CD4-positive, alpha-beta T cell (primary cell): ENCODE results near the gene FAM170B. TPM values are rescaled to one million over a fixed set of nuclear protein-coding genes. Genes with fewer than 3 reads are reported as not detected.

ENCODE experiments used
- ATAC-seq: fragments of 200-7000 bp; cut with Tn5 transposase; one replicate; pipeline ENCODE4 v1.10.0; 2022; ENCODE audit warnings: mild to moderate bottlenecking; ENCODE audit not compliant: poor library complexity
- CTCF ChIA-PET: fragments of 350-600 bp; sonication (Branson Sonifier 250); formaldehyde crosslinking; loops from one replicate; lab custom pipeline; 2021; ENCODE audit warnings: antibody characterized with exemption, inconsistent platforms; lab: Charles Lee
- POLR2A ChIA-PET: fragments of 350-600 bp; sonication (Branson Sonifier 250); formaldehyde crosslinking; loops from one replicate; lab custom pipeline; 2021; ENCODE audit warnings: antibody characterized with exemption, inconsistent platforms; lab: Charles Lee
- DNase-seq, 14 experiments: peaks; one replicate each; pipeline ENCODE4 v3.0.0-alpha.2; 2013 to 2020; ENCODE audit warnings: mixed read lengths in 2 of 14
- H3K27ac ChIP-seq, 2 donors: one replicate each; pipeline versions ENCODE4 v1.5.1 to v1.7.0; 2013; ENCODE audit warnings: low read length in 2 of 2, low read depth in 1 of 2, mild to moderate bottlenecking in 1 of 2
- H3K27me3 ChIP-seq, 2 experiments: 1 replicate in 1 of 2; 2 replicates in 1 of 2; pipeline versions ENCODE4 v1.6.1 to v1.7.0; 2013; ENCODE audit warnings: low read length in 2 of 2, control low read depth in 1 of 2, mild to moderate bottlenecking in 1 of 2, moderate library complexity in 1 of 2; ENCODE audit not compliant: insufficient read depth in 2 of 2, control insufficient read depth in 1 of 2
- H3K36me3 ChIP-seq: one replicate; pipeline ENCODE4 v1.6.1; 2013; ENCODE audit warnings: low read length, control low read depth; ENCODE audit not compliant: insufficient read depth
- H3K4me1 ChIP-seq: one replicate; pipeline ENCODE4 v1.6.1; 2013; ENCODE audit warnings: low read length, control low read depth; ENCODE audit not compliant: insufficient read depth
- H3K4me3 ChIP-seq: one replicate; pipeline ENCODE4 v1.5.1; 2013; ENCODE audit warnings: mild to moderate bottlenecking, low read length, moderate library complexity
- H3K9me3 ChIP-seq, 2 experiments: 1 replicate in 1 of 2; 2 replicates in 1 of 2; pipeline versions ENCODE4 v1.6.1 to v1.7.0; 2013; ENCODE audit warnings: low read length in 2 of 2, mild to moderate bottlenecking in 2 of 2, control low read depth in 1 of 2, moderate library complexity in 1 of 2; ENCODE audit not compliant: control insufficient read depth in 1 of 2, insufficient read depth in 1 of 2
- H3K27ac Mint-ChIP-seq: one replicate; pipeline ENCODE4 v1.8.0; 2020; ENCODE audit warnings: mixed read lengths
- H3K27me3 Mint-ChIP-seq: one replicate; pipeline ENCODE4 v1.8.0; 2021; ENCODE audit warnings: mixed read lengths
- H3K36me3 Mint-ChIP-seq: one replicate; pipeline ENCODE4 v1.8.0; 2021; ENCODE audit warnings: low read depth, mixed read lengths
- H3K4me1 Mint-ChIP-seq: one replicate; pipeline ENCODE4 v1.8.0; 2021; ENCODE audit warnings: low read depth, mixed read lengths
- H3K4me3 Mint-ChIP-seq: one replicate; pipeline ENCODE4 v1.8.0; 2020; ENCODE audit warnings: mild to moderate bottlenecking, mixed read lengths
- H3K9me3 Mint-ChIP-seq: one replicate; pipeline ENCODE4 v1.8.0; 2020; ENCODE audit warnings: mixed read lengths
- CTCF ChIP-seq: fragments of 200-600 bp; IDR thresholded peaks from one replicate; pipeline ENCODE4 v1.8.0; 2022; ENCODE audit warnings: antibody characterized with exemption, mild to moderate bottlenecking
- intact Hi-C, 2 experiments: fragments of 100-400 bp; cut with DNase I in 1 of 2; cut with micrococcal nuclease in 1 of 2; formaldehyde crosslinking; loops; one replicate each; pipeline versions ENCODE4 v1.15.1 to v1.9.0; 2023 to 2025; cut with DNase I, micrococcal nuclease
- total RNA-seq, 174 experiments: library from RNA in 2 of 174; stranded (reverse) in 2 of 174; gene quantifications; one replicate each; pipeline ENCODE4 v1.2.3 and lab custom pipeline; 2021 to 2026

Gene FAM170B
- total RNA-seq, 2 experiments from 2014 or later, result not detected

GRCh38 chr10:49138361-49138891, 4.6 kb upstream of the FAM170B start:
- Histone ChIP-seq H3K36me3 (no peaks in the 10 kb centered on the region), H3K27me3 (no peaks in the 10 kb centered on the region), H3K9me3 (no peaks in the 10 kb centered on the region), H3K4me3 (no peak overlapping the region), H3K27ac (no peak overlapping the region), H3K4me1 (no peaks in the 10 kb centered on the region)
- no peaks in the 10 kb centered on the region for H3K36me3 Mint-ChIP-seq
- peaks cover 6% of the 10 kb centered on the region for H3K4me1 Mint-ChIP-seq
- DNase-seq, result no peak
- peaks cover 17% of the 10 kb centered on the region for H3K27me3 Mint-ChIP-seq
- intact Hi-C loops, result no loop called here
- POLR2A ChIA-PET, result no interaction called here
- TF ChIP-seq CTCF, result no peak
- no peak overlapping the region for H3K4me3 Mint-ChIP-seq
- no peaks in the 10 kb centered on the region for H3K9me3 Mint-ChIP-seq
- ATAC-seq, result no peak
- no peak overlapping the region for H3K27ac Mint-ChIP-seq
- CTCF ChIA-PET, result no interaction called here

DNA sequence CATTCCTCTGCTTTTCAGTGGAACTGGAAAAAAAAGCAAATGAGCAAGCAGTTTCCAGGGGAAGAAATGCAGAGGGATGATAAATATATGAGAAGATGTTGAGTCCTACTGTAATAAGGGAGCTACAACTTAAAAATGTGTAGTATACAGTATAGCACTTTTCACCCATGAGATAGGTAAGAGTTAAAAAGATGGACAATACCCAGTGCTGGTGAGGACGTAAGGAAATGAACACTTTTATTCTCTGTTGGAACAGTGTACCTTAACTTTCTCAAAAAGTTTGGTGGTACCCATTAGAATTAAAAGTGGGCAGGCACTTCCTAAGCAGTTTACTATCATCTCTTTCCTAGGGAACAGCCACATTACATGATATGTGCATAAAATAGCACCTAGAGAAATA, 2.7 kb upstream of the FAM170B start:
- peaks cover 0 to 5% of the 10 kb centered on the region in 2 experiments for H3K9me3 ChIP-seq
- no peaks in the 10 kb centered on the region for H3K9me3 Mint-ChIP-seq
- H3K27me3 Mint-ChIP-seq, result peaks cover 22% of the 10 kb centered on the region
- no peak for DNase-seq
- ChIA-PET POLR2A (no interaction called here), CTCF (no interaction called here)
- ATAC-seq, result no peak
- H3K27ac ChIP-seq, result no peak overlapping the region
- no peak overlapping the region for H3K27ac Mint-ChIP-seq
- H3K36me3 ChIP-seq, result no peaks in the 10 kb centered on the region
- no peaks in the 10 kb centered on the region for H3K4me1 ChIP-seq
- no peak for TF ChIP-seq CTCF
- intact Hi-C loops, result no loop called here
- H3K4me3 ChIP-seq, result no peak overlapping the region
- peaks cover 6% of the 10 kb centered on the region for H3K4me1 Mint-ChIP-seq
- no peak overlapping the region for H3K4me3 Mint-ChIP-seq
- no peaks in the 10 kb centered on the region for H3K27me3 ChIP-seq
- H3K36me3 Mint-ChIP-seq, result no peaks in the 10 kb centered on the region

- DNase-seq, result no peak
- Histone ChIP-seq H3K9me3 (peaks cover 0 to 5% of the 10 kb centered on the region in 2 experiments), H3K27me3 (no peaks in the 10 kb centered on the region), H3K4me3 (no peak overlapping the region), H3K27ac (no peak overlapping the region), H3K36me3 (no peaks in the 10 kb centered on the region), H3K4me1 (no peaks in the 10 kb centered on the region)
- CTCF ChIA-PET, result no interaction called here
- no peak for TF ChIP-seq CTCF
- intact Hi-C loops, result no loop called here
- no peak for ATAC-seq
- Mint-ChIP-seq H3K4me1 (peaks cover 6% of the 10 kb centered on the region), H3K27ac (no peak overlapping the region), H3K36me3 (no peaks in the 10 kb centered on the region), H3K4me3 (no peak overlapping the region), H3K9me3 (no peaks in the 10 kb centered on the region), H3K27me3 (peaks cover 25% of the 10 kb centered on the region)
- POLR2A ChIA-PET, result no interaction called here
These were observed 1.9 kb upstream of the FAM170B start for GRCh38 chr10:49135575-49136313.
